Ecto neural progenitor cell (in vitro differentiated cells): ENCODE results near the gene ST3GAL5.
"Not testable (repeated sequence)": the region's sequence is repeated elsewhere in the genome, so short reads cannot be mapped to it uniquely, and the experiment has no call there.

Experiments
- DNase-seq: peaks from one replicate; pipeline ENCODE4 v3.0.0-alpha.2; 2018; ENCODE audit warnings: low spot score

The ST3GAL5 gene

DNA sequence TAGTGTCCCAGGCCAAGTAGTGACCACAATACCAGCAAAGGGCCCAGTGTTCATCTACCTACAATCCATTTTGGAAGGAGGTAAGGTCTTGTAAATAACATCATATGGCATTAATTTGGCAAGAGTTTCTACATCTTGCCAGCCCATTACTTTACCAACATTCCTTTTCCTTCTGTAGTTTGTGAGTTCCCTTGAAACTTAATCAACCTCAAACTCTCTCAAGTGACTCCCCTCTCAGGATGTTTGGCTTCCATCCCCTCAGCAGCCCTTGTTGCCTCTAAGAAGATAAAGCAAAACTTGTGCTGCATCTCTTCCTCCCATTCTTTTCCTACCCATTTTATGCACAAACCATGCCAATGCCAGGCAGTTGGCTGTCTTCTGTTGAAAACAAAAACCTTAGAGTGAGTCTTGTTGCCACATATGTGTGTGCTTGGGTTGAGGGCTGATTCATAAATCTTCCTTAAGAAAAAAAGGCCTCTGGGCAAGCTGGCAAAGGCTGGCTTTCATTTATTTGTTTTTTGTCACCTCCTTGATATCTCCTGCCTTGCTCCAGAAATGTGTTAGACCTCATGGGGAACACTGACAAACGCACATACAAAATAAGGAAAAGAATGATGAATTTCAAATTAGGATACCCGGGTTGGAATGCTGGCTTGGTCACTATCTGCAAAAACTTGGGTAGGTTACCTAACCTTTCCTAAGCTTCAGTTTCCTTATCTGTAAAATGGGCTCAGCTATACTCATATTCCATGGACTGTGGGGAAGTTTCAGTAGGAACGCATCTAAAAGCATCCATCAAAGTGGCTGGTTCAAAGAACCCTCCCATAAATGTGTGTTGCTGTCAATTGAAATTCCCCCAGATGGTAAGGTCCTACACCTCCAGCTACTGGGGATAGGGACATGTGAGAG is 29.4 kb upstream of the ST3GAL5 start:
- DNase-seq: no peak

DNA sequence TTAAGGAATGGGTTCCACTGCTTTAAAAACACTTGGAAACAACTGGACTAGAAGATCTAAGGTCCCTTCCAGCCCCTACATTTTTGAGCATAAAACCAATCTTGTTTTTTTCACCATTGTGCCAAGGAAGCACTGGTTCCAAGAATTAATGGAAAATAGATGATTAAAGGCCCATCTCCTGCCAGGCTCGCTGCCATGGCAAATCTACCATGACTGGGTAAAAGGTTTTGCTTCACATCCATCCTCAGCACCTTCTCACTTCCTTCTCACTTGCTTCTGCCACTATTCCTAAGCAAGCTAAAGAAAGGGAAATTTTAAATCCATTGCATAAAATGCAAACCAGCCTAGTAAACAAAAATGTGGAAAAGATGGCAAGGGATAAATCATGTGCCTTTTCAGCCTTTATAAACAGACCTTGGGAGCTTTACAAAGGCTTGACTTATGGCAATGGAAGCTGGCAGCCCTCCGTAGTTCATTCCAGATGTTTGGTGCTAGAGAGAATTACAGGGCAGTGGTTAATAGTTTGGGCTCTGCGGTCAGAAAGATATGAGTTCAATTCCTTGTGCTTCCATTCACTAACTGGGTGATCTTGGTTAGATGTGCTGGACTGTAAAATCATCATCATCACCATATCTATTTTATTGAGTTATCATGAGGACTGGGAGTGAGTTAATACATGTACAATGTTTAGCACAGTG is 27.0 kb upstream of the ST3GAL5 start:
- no peak for DNase-seq

DNA sequence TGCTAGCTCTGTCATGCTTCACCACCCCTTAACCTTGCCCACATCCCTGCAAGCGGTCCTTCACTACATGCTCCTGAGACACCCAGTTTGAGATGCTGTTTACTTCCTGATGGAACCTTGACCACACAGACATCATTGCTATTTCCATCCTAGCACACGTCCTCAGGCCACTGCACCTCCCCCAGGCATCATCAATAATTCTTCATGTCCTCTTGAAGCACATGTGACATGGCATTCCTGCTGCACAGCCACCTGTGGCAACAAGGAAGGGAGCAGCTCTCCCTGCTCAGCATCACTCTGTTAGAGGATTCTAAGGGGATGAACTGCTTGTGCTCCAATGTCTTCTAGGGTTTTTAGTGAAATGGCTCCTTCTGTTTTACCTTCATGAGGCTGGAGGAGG is 26.1 kb upstream of the ST3GAL5 start:
- no peak for DNase-seq

DNA sequence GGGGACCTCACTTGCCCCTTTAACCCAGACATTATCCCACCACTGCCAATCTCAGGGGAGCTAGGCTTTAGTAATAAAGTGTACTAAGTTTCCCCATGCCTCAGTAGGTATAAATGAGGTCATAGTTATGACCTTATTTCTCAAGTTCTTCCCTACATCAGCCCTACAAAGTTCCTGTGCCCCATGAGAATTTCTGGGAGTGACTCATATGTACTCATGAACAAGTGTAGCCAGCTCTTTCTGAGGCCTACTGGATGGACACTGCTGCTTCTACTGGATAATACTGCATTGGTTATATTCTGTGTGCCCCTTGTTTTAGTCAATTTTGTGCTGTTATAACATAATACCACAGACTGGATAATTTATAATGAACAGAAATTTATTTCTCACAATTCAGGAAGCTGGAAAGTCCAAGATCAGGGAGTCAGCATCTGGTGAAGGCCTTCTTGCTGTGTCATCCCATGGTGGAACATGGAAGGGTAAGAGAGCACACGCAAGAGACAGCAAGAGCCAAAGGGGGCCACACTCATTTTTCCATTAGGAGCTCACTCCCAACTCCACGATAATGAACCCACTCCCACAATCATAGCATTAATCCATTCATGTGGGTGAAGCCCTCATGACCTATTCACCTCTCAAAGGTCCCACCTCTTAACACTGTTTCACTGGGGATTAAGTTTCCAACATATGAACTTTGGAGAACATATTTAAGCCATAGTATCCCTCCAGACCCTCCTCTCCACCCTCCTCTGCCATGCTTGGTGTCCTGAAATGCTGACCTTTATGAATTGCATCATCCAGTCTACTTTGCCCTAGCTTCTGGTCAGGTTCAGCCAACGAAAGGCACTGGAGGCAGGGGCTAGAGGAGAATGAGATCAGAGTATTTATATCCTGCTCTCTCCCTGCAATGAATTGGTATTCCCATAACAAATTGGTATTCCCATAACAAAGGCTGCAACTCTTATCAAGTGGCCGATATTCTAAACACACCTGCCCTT is 25.4 kb upstream of the ST3GAL5 start:
- DNase-seq: no peak

DNA sequence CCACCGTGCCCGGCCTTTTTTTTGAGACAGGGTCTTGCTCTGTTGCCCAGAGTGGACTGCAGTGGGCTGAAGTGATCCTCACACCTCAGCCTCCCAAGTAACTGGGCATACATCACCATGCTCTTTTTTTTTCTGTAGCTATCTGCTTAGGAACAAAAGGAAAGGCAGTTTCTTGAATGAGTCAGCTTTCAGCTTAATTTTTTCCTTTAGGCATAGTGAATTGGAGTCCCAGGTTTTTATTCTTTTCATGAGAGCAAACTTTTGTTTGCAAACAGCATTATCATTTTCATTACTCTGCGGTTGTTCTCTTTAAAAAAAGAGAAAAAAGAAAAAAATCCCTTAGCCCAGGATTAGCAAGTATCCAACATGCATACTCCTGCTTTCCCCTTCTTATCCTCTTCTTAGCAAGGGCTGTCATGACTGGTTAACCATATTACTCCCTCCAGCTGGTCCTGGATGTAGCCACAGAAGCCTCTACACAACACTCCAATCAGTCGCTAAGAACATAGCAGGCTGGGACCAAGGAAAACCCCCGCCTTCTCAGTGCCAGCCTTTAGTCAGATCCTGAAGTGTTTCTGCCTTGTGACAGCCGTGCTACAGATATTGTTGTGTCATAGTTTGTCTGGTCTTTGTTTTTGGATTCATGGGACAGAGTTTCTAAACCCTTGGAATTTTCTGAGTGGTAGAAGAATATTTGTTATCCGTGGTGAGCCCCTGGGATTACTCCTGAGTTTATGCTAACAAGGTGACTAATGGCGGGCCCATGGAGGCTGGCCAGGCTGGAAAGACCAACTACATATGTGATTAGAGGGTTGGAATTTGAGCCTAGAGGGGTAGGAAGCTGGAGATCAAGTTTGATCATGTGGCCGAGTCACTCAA is 23.3 kb upstream of the ST3GAL5 start:
- DNase-seq: no peak

DNA sequence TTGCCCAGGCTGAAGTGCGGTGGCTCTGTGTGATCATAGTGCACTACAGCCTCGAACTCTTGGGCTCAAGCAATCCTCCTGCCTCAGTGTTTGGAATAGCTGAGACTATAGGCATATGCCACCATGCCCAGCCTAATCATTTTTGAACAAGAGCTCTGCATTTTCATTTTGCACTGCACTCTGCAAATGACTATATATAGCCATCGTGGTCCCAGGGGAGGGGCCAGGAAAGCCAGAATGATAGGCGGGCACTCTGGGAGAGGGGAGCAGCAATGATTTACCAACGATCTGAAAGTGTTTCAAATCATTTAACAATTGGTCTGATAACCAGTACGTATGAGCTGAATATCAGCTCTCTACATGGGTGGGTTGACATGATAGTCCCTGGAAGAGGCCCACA is 22.3 kb upstream of the ST3GAL5 start:
- DNase-seq: no peak

DNA sequence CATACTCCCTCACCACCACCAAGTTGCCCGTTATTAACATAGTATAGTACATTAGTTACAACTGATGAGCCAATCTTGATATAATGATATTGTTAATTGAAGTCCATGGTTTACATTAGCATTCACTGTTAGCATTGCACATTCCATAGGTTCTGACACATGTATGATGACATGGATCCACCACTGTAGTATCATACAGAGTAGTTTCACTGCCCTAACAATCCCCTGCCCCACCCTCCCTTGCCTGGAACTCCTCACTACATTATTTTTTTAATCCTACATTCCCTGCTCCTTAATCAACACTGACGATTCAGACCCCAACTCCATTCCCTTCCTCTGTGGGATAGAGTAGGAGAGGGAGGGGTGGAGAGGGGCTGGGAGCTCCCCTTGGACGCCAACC is 20.2 kb upstream of the ST3GAL5 start:
- no peak for DNase-seq

DNA sequence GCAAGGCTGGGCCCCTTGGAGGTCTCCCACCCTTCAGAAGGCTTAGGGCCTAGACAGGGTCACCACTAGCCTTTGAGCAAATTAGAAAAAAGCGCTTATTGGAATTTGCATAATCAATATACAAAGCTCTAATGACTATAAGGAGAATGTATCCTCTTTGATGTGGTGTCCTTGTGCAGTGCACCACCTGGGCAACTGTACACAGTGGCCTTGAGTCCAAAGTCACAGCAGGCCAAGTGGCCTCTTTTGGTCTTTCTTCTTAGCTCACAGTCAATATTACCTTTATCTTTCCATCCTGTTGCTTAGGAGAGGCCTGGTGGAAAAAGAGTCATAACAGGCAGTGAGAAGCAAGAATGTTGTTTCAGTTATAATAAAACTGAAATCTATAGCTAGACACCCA is 19.7 kb upstream of the ST3GAL5 start:
- DNase-seq: no peak

DNA sequence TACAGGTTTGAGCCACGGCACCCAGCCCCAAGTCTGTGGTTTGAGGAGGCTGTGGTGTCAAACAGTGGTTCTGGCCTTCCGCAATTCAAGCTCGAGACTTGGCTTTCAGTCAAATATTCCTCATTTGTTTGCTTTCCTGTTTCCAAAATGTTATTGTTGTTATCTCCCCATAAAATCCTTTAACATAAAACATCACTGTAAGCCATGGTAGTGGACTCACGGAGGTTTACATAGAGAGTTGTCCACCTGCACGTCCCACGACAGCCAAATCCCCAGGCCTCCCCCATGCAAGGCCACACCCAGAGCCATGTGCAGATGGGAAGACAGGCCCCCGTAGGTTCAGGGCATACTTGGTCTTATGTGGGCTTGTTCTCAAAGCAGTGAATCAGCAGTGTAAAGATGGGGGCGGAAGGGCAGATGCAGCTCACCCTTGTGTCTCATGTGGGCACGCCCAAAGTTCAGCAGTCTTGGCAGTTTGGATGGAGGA is 18.9 kb upstream of the ST3GAL5 start:
- no peak for DNase-seq

DNA sequence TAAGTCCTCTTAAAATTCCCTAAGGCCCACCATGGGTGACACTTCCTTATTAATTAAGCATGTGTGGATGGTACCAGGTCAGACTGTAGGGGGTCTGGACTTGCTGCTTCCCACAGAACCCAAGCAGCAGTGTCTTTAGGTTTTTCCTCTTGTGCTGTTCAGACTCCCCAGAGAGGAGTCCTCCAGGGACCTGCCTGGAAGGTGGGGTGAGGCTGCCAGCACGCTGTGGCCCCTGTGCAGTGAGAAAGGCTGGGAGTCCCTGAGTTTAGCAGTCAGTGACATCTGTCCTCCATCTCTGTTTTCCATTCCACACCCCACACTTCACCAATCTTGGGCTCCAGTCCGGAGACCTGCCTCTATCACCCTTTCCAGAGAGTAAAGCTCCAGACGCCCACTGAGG is 18.0 kb upstream of the ST3GAL5 start:
- no peak for DNase-seq

DNA sequence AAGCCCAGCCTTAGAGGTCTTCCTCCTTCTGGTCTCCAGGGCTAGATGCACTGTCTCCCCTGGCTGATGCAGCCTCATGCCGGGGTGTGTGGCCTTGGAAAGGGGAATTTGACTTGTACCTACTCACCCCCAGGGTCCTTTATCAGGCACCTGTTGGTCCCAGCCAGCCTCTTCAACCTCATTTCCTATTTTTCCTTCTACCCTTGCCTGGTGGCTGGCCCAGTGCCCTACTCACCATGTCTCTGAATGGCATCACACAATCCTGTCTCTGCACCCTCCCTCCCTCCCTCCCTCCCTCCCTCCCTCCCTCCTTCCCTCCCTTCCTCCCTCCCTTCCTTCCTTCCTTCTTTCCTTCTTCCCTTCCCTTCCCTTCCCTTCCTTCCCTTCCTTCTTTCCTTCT is 17.1 kb upstream of the ST3GAL5 start:
- DNase-seq: no peak

DNA sequence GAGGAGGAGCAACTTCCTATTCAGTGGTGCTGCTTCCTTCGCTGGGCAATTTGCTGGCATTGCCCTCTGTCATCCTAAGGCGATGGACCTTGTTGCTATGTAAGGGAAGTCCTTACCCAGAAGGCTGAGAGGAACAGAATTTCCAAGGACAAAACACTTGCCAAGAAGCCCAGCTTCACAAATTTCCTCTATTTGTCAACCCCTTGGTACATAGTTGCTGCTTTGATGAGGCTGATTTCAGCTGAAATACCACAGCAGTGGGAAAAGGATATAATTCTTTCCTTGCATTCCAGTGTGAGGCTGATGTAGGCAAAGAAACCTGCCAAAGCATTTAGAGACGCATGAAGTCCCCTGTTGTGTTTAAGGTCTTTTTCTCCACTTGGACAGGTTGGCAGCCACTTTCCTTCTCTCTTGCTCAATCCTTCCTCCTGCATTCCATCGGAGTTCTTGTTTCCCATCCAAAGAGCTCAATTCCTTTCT is 16.4 kb upstream of the ST3GAL5 start:
- no peak for DNase-seq

DNA sequence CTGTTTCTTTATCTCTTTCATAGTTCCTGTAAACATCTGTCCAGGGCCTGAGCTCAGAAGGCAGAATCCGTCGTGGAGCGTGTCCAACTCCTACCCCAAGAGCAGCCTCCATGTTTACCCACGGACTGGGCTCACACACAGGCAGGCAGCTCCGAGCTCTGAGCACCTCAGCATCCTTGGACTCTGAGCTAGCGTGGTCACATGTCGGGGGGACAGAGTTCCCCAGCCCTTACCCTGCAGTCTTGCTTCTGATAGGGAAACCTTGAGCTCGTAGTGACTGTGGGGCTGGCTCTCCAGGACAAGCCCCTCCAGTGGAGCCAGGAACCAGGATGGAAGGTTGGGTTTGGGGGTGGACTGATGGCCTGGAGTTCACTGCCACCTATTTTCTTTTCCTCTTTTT is 15.1 kb upstream of the ST3GAL5 start:
- no peak for DNase-seq

DNA sequence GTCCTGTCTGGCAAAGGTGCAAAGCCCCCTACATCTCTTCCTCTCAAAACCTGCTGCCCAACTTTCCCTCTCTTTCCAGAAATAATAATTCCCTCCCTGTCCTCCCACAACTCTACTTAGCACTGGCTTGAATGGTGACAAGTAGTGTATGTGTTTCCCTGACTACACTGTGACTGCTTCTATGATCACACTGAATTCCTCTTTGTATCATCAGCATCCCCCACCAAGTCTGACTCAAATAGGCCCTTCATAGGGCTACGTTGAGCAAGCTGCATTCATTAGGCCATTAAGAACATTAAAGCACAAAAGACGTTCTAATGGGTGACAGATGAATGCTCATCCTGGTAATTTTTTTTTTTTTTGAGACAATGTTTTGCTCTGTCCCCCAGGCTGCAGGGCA is 13.7 kb upstream of the ST3GAL5 start:
- no peak for DNase-seq

DNA sequence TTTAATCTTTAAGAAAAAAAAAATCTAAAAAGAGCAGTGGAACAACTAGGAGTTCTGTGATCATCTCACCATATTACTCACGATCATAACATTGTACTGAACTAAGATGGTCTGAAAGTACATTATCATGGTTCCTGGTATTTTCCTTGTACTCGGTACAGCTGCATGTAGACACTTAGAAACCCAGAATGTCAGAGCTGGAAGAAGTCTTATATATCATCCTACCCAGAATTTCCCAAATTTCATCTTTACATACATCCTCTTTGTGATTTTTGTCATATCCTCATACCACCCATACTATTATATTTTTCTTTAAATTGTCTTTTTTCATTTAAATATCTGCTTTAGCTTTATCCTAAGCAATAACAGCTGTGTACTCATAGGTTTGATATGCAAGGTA is 12.4 kb upstream of the ST3GAL5 start:
- no peak for DNase-seq

DNA sequence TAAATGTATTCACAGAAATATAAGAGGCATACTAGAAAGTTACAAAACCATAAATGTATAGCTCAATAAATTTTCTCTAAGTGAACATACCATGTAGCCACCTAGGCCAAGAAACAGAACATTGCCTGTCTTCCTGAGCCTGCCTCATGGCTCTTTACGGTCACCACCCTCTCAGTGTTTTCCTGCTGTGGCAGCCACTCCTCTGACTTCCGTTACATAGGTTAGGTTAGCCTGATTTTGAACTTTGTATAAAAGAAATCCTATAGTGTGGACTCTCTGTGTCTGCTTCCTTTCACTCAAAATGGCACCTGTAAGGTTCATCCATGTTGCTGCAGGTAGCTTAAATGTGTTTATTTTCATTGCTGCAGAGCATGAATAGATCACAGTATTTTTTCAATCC is 11.6 kb upstream of the ST3GAL5 start:
- no peak for DNase-seq

DNA sequence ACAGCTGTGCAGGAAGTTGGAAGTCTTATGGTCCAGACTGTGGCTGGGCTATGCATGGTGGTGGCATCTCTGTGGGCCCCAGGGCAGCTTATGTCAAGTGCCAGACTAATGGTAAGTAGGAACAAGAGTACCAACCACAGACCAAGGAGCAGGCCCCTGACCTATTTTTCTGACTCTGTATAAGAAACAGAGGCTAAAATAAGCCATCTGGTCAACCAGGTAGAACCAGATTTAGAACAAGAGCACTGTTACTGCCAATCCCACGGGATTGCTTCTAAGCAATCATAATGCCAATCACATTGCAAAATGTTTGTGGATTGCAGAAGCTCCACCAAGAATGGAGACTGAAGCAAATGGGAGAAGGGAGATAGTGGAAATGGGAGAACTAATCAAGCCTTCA is 11.1 kb upstream of the ST3GAL5 start:
- no peak for DNase-seq

DNA sequence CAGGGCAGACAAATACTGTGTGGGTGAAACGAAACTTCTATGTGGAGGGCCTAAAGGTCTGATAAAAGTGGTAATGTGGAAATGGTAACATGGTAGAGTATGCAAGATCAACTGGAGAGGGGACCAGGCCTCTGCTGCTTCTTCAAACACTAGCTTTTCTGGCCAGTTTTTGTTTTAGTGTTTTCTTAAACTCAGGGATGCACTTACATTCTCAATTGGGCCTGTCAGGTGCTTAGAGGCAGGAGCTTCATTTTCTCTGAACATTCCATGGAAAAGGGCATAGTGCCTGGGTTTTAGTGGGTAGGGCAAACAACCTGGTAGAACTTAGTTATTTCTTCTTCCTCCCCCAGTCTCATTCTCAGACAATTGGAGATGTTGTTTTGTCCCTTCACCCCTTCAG is 10.5 kb upstream of the ST3GAL5 start:
- no peak for DNase-seq

DNA sequence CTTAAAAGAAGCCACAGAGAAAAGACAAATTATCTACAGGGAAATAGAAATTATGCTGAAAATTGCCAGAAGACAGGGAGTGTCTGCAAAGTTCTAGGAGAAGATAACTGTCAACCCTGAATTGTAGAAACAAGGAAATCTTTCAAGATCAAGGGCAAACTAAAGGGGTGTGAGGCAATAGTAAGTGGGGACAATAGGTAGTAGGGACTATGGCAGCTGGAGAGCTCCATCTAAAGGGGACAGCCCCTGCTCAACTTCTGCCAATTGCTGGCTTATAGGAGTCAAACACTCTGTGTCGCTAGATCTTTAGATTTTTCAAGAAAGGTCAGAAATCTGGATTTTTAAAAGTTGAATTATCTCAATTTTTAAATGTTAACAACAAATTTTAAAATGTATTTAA is 10.1 kb upstream of the ST3GAL5 start:
- DNase-seq: no peak

DNA sequence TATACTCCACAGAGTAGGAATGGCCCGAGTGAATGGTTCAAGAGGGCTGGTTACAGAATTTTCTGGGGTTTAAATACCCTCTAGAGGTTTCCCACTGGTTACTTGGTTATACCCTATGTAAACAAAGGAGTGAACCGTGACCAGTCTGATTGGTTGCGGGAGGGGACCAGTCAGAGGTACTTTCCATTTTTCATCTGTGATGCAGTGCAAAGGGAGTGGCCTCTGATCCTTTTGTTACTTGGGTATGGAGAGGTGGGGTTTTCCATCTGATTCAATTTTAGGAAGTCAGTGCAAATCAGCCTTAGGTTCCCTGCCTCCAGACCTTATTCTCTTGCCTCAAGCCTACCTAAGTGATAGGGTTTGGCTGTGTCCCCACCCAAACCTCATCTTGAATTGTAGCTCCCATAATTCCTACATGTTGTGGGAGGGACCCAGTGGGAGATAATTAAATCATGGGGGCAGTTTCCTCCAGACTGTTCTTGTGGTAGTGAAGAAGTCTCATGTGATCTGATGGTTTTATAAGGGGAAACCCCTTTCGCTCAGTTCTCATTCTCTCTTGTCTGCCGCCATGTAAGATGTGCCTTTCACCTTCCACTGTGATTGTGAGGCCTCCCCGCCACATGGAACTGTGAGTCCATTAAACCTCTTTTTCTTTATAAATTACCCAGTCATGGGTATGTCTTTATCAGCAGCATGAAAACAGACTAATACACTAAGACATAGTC is 5.9 kb upstream of the ST3GAL5 start:
- not testable (repeated sequence) for DNase-seq
